ENCODE results near the gene KRTAP1-5.

DNA sequence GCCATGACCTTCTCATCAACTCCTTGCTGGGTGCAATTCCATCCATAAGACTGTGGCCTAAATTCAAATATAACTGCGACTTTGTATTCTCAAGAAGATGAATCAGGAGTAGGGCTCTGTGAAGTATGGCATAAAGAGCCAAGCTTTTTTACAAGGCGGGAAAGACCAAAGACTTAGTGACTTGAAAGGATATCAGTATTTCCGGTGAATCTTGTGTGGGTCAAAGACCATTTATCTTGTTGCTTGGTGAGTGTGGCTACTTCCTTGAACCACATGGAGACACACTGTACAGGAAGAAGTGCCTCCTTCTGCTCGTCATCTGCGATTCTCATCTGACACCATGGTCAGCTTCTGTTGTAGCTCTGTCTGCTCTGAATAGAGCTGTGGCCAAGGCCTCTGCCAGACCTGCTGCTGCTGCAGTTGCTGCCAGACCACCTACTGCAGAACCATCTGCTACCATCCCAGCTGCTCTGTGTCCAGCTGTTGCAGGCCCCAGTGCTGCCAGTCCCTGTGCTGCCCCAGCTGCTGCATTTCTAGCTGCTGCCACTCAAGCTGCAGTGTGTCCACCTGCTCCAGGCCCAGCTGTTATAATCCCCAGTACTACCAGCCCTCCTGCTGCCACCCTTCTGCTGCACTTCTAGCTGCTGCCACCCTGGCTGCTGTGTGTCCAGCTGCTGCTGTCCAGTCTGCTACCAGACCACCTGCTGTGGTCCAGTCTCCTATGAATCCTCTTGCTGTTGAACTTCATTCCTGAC is 44.8 kb upstream of the KRTAP1-5 start:
- TF ChIP-seq ZBTB33 (IDR thresholded peaks at IDR 0.05) (no peak), ZNF24 (IDR thresholded peaks at IDR 0.05) (no peak)

Measured in GM12878 (cell line).